ENCODE data around the gene IGFLR1.

Gene IGFLR1

GRCh38 chr19:35710784-35711723, 31.2 kb downstream of the IGFLR1 start:
- H3K79me1 ChIP-seq (ENCODE audit: low read depth, low read length): peaks cover 6% of the 10 kb centered on the region
- H3K27me3 ChIP-seq (ENCODE audit: control insufficient read depth in 3 of 3, insufficient read depth in 3 of 3, low read depth in 1 of 3, low read length in 3 of 3): peaks cover 0 to 5% (median 0%) of the 10 kb centered on the region in 3 experiments
- H2BK5ac ChIP-seq (ENCODE audit: low read length): no peak overlapping the region
- no peak overlapping the region for H2AK5ac ChIP-seq (ENCODE audit: low read depth, low read length)
- no peak overlapping the region for H2AFZ ChIP-seq (ENCODE audit: low read length)
- no peak overlapping the region for H2BK12ac ChIP-seq (ENCODE audit: low read length)
- no peak overlapping the region for H2BK15ac ChIP-seq (ENCODE audit: low read length)
- H3K4ac ChIP-seq (ENCODE audit: low read length): no peak overlapping the region
- DNase-seq (ENCODE audit: low spot score): no peak
- H3K4me1 ChIP-seq (ENCODE audit: control insufficient read depth in 2 of 2, insufficient read depth in 1 of 2, low read depth in 1 of 2, low read length in 2 of 2): peaks cover 10% of the 10 kb centered on the region in 2 donors
- no peak overlapping the region for H3K27ac ChIP-seq (replicated peaks; ENCODE audit: low read length)
- no peak overlapping the region for H3K9ac ChIP-seq (ENCODE audit: low read depth, low read length, poor library complexity)
- no peak overlapping the region for H3K4me2 ChIP-seq (ENCODE audit: insufficient read depth, low read length, poor library complexity, severe bottlenecking)
- no CpG with 5 or more reads among the region's 13 CpGs for WGBS, 2 donors (ENCODE audit: extremely low coverage in 2 of 2, insufficient read length in 2 of 2, insufficient replicate concordance in 1 of 2)
- H4K91ac ChIP-seq (ENCODE audit: low read depth, low read length, poor library complexity): no peak overlapping the region
- H3K18ac ChIP-seq (ENCODE audit: low read length): no peak overlapping the region
- H3K4me3 ChIP-seq (ENCODE audit: low read length in 2 of 2): peak overlapping the region in 1 of 2 donors; percentile 9
- H4K8ac ChIP-seq (ENCODE audit: low read depth, low read length): no peak overlapping the region
- H3K36me3 ChIP-seq (replicated peaks in 1 of 2; ENCODE audit: control insufficient read depth in 2 of 2, insufficient read depth in 2 of 2, low read length in 2 of 2): no peaks in the 10 kb centered on the region
- no peak overlapping the region for H3K23ac ChIP-seq (ENCODE audit: low read depth, low read length, poor library complexity)
- no peak overlapping the region for H2BK120ac ChIP-seq (ENCODE audit: low read depth, low read length)
- no peaks in the 10 kb centered on the region for H3K9me3 ChIP-seq (replicated peaks in 1 of 2; ENCODE audit: control insufficient read depth in 2 of 2, insufficient read depth in 1 of 2, low read depth in 1 of 2, low read length in 2 of 2)
- H3K14ac ChIP-seq (ENCODE audit: low read length): no peak overlapping the region

DNA sequence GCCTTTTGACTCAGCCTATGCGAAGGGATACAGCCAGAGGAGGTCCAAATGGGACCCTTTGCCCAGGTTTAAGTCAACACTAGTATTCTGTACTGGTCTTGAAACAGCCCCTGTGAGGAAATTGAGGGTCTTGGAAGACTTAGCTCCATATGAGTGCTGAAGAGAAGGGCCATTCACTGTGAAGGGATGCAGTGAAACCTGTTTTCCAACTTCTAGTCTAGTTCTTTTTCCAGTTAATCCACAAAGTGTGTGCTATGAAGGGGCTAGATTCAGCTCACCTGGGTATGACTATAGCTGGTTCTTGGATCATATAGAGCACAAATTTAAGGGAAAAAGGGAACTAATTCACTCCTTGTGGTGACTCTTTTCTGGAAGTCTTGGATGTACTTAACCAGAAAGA, 33.9 kb downstream of the IGFLR1 start:
- Histone ChIP-seq H2AK5ac (ENCODE audit: low read depth, low read length) (no peak overlapping the region), H3K14ac (ENCODE audit: low read length) (no peak overlapping the region), H3K4me1 (ENCODE audit: control insufficient read depth in 2 of 2, insufficient read depth in 1 of 2, low read depth in 1 of 2, low read length in 2 of 2) (peaks cover 2% of the 10 kb centered on the region in 2 donors), H3K36me3 (replicated peaks in 1 of 2; ENCODE audit: control insufficient read depth in 2 of 2, insufficient read depth in 2 of 2, low read length in 2 of 2) (no peaks in the 10 kb centered on the region), H3K23ac (ENCODE audit: low read depth, low read length, poor library complexity) (no peak overlapping the region), H3K9ac (ENCODE audit: low read depth, low read length, poor library complexity) (no peak overlapping the region), H3K79me1 (ENCODE audit: low read depth, low read length) (no peaks in the 10 kb centered on the region), H3K4me2 (ENCODE audit: insufficient read depth, low read length, poor library complexity, severe bottlenecking) (no peak overlapping the region), H3K27me3 (ENCODE audit: control insufficient read depth in 3 of 3, insufficient read depth in 3 of 3, low read depth in 1 of 3, low read length in 3 of 3) (peaks cover 0 to 3% (median 0%) of the 10 kb centered on the region in 3 experiments), H2BK120ac (ENCODE audit: low read depth, low read length) (no peak overlapping the region), H3K27ac (replicated peaks; ENCODE audit: low read length) (no peak overlapping the region), H4K8ac (ENCODE audit: low read depth, low read length) (no peak overlapping the region), H2AFZ (ENCODE audit: low read length) (no peak overlapping the region), H2BK5ac (ENCODE audit: low read length) (no peak overlapping the region), H2BK15ac (ENCODE audit: low read length) (no peak overlapping the region), H3K4me3 (ENCODE audit: low read length in 2 of 2) (no peak overlapping the region), H3K4ac (ENCODE audit: low read length) (no peak overlapping the region), H3K9me3 (replicated peaks in 1 of 2; ENCODE audit: control insufficient read depth in 2 of 2, insufficient read depth in 1 of 2, low read depth in 1 of 2, low read length in 2 of 2) (no peaks in the 10 kb centered on the region), H2BK12ac (ENCODE audit: low read length) (no peak overlapping the region), H3K18ac (ENCODE audit: low read length) (no peak overlapping the region), H4K91ac (ENCODE audit: low read depth, low read length, poor library complexity) (no peak overlapping the region)
- WGBS, 2 donors (ENCODE audit: extremely low coverage in 2 of 2, insufficient read length in 2 of 2, insufficient replicate concordance in 1 of 2): no CpG with 5 or more reads among the region's 1 CpG
- DNase-seq (ENCODE audit: low spot score): no peak

GRCh38 chr19:35704218-35704617, 38.0 kb downstream of the IGFLR1 start, which contains the start of gene ZBTB32:
Gene ZBTB32, plus strand, starts transcription at chr19:35704558. Its CDS starts 10,069 bp downstream, at chr19:35714627.
- H2BK15ac ChIP-seq (ENCODE audit: low read length): no peak within 1 kb of the TSS
- no peak within 1 kb of the TSS for H3K9ac ChIP-seq (ENCODE audit: low read depth, low read length, poor library complexity)
- no peak within 1 kb of the TSS for H3K23ac ChIP-seq (ENCODE audit: low read depth, low read length, poor library complexity)
- no peak within 1 kb of the TSS for H2AFZ ChIP-seq (ENCODE audit: low read length)
- H3K4me1 ChIP-seq (ENCODE audit: control insufficient read depth in 2 of 2, insufficient read depth in 1 of 2, low read depth in 1 of 2, low read length in 2 of 2): peaks cover 0 to 2% of the 10 kb centered on the region in 2 donors
- H2BK5ac ChIP-seq (ENCODE audit: low read length): no peak within 1 kb of the TSS
- H4K8ac ChIP-seq (ENCODE audit: low read depth, low read length): no peak within 1 kb of the TSS
- peak; percentile 21 for DNase-seq (ENCODE audit: low spot score)
- H3K4me3 ChIP-seq (ENCODE audit: low read length in 2 of 2): peak within 1 kb of the TSS in 1 of 2 donors; percentile 52
- no peaks in the 10 kb centered on the region for H3K36me3 ChIP-seq (replicated peaks in 1 of 2; ENCODE audit: control insufficient read depth in 2 of 2, insufficient read depth in 2 of 2, low read length in 2 of 2)
- no peak within 1 kb of the TSS for H2BK12ac ChIP-seq (ENCODE audit: low read length)
- WGBS, 2 donors (ENCODE audit: extremely low coverage in 2 of 2, insufficient read length in 2 of 2, insufficient replicate concordance in 1 of 2): no CpG with 5 or more reads among the region's 24 CpGs
- no peak within 1 kb of the TSS for H3K14ac ChIP-seq (ENCODE audit: low read length)
- H3K4me2 ChIP-seq (ENCODE audit: insufficient read depth, low read length, poor library complexity, severe bottlenecking): no peak within 1 kb of the TSS
- H2AK5ac ChIP-seq (ENCODE audit: low read depth, low read length): no peak within 1 kb of the TSS
- peak within 1 kb of the TSS; percentile 44 for H3K18ac ChIP-seq (ENCODE audit: low read length)
- no peaks in the 10 kb centered on the region for H3K9me3 ChIP-seq (replicated peaks in 1 of 2; ENCODE audit: control insufficient read depth in 2 of 2, insufficient read depth in 1 of 2, low read depth in 1 of 2, low read length in 2 of 2)
- H3K79me1 ChIP-seq (ENCODE audit: low read depth, low read length): no peaks in the 10 kb centered on the region
- H2BK120ac ChIP-seq (ENCODE audit: low read depth, low read length): no peak within 1 kb of the TSS
- no peak within 1 kb of the TSS for H3K27ac ChIP-seq (replicated peaks; ENCODE audit: low read length)
- H3K27me3 ChIP-seq (ENCODE audit: control insufficient read depth in 3 of 3, insufficient read depth in 3 of 3, low read depth in 1 of 3, low read length in 3 of 3): peaks cover 0 to 7% (median 0%) of the 10 kb centered on the region in 3 experiments
- H4K91ac ChIP-seq (ENCODE audit: low read depth, low read length, poor library complexity): no peak within 1 kb of the TSS
- no peak within 1 kb of the TSS for H3K4ac ChIP-seq (ENCODE audit: low read length)

GRCh38 chr19:35703343-35703742, 38.9 kb downstream of the IGFLR1 start:
- no peak overlapping the region for H4K8ac ChIP-seq (ENCODE audit: low read depth, low read length)
- peaks cover 0 to 7% (median 0%) of the 10 kb centered on the region in 3 experiments for H3K27me3 ChIP-seq (ENCODE audit: control insufficient read depth in 3 of 3, insufficient read depth in 3 of 3, low read depth in 1 of 3, low read length in 3 of 3)
- H2BK5ac ChIP-seq (ENCODE audit: low read length): no peak overlapping the region
- H3K4me1 ChIP-seq (ENCODE audit: control insufficient read depth in 2 of 2, insufficient read depth in 1 of 2, low read depth in 1 of 2, low read length in 2 of 2): peaks cover 0 to 2% of the 10 kb centered on the region in 2 donors
- no peak overlapping the region for H3K27ac ChIP-seq (replicated peaks; ENCODE audit: low read length)
- H4K91ac ChIP-seq (ENCODE audit: low read depth, low read length, poor library complexity): no peak overlapping the region
- H2BK12ac ChIP-seq (ENCODE audit: low read length): no peak overlapping the region
- no peak overlapping the region for H3K14ac ChIP-seq (ENCODE audit: low read length)
- peak overlapping the region; percentile 44 for H3K18ac ChIP-seq (ENCODE audit: low read length)
- peak overlapping the region in 1 of 2 donors; percentile 52 for H3K4me3 ChIP-seq (ENCODE audit: low read length in 2 of 2)
- H3K79me1 ChIP-seq (ENCODE audit: low read depth, low read length): no peaks in the 10 kb centered on the region
- H3K9me3 ChIP-seq (replicated peaks in 1 of 2; ENCODE audit: control insufficient read depth in 2 of 2, insufficient read depth in 1 of 2, low read depth in 1 of 2, low read length in 2 of 2): no peaks in the 10 kb centered on the region
- WGBS, 2 donors (ENCODE audit: extremely low coverage in 2 of 2, insufficient read length in 2 of 2, insufficient replicate concordance in 1 of 2): no CpG with 5 or more reads among the region's 9 CpGs
- DNase-seq (ENCODE audit: low spot score): no peak
- no peaks in the 10 kb centered on the region for H3K36me3 ChIP-seq (replicated peaks in 1 of 2; ENCODE audit: control insufficient read depth in 2 of 2, insufficient read depth in 2 of 2, low read length in 2 of 2)
- H3K9ac ChIP-seq (ENCODE audit: low read depth, low read length, poor library complexity): no peak overlapping the region
- no peak overlapping the region for H3K23ac ChIP-seq (ENCODE audit: low read depth, low read length, poor library complexity)
- H2AFZ ChIP-seq (ENCODE audit: low read length): no peak overlapping the region
- no peak overlapping the region for H2AK5ac ChIP-seq (ENCODE audit: low read depth, low read length)
- H3K4ac ChIP-seq (ENCODE audit: low read length): no peak overlapping the region
- H3K4me2 ChIP-seq (ENCODE audit: insufficient read depth, low read length, poor library complexity, severe bottlenecking): peak overlapping the region; percentile 11
- no peak overlapping the region for H2BK120ac ChIP-seq (ENCODE audit: low read depth, low read length)
- H2BK15ac ChIP-seq (ENCODE audit: low read length): no peak overlapping the region

All from neuronal stem cell (in vitro differentiated cells).